PFSK-1 (cell line): Measurements from ENCODE around the gene ALOX5AP.

Experiments used
- FOXP2 ChIP-seq: optimal IDR thresholded peaks from 2 replicates; pipeline ENCODE3; 2011; ENCODE audit warnings: borderline replicate concordance, control low read depth, inconsistent platforms; ENCODE audit not compliant: insufficient read depth; ENCODE audit errors: extremely low read length, extremely low read depth
- POLR2AphosphoS5 ChIP-seq: IDR thresholded peaks from 2 replicates; pipeline ENCODE4 v1.6.1; 2012; ENCODE audit warnings: low read depth, mild to moderate bottlenecking, control low read depth, low read length, moderate library complexity
- REST ChIP-seq, 2 experiments: IDR thresholded peaks; 2 replicates each; pipeline versions ENCODE4 v1.6.1 to v1.8.0; 2011 to 2012; ENCODE audit warnings: low read depth in 2 of 2, low read length in 2 of 2, control low read depth in 1 of 2, inconsistent platforms in 1 of 2, mild to moderate bottlenecking in 1 of 2, moderate library complexity in 1 of 2; ENCODE audit not compliant: insufficient read depth in 1 of 2
- SIN3A ChIP-seq: IDR thresholded peaks from 2 replicates; pipeline ENCODE4 v1.6.1; 2012; ENCODE audit warnings: mild to moderate bottlenecking, low read length, moderate library complexity, borderline replicate concordance; ENCODE audit not compliant: insufficient read depth
- TAF1 ChIP-seq: IDR thresholded peaks from 2 replicates; pipeline ENCODE4 v1.6.1; 2012; ENCODE audit warnings: low read length, control low read depth, borderline replicate concordance; ENCODE audit not compliant: insufficient read depth

The ALOX5AP gene

GRCh38 chr13:30720172-30720869, 15.0 kb upstream of the ALOX5AP start:
- TF ChIP-seq REST (IDR thresholded peaks at IDR 0.05; ENCODE audit: insufficient read depth in 1 of 2, low read depth in 2 of 2, low read length in 2 of 2), result no peak
- TF ChIP-seq FOXP2, result no peak
- TF ChIP-seq POLR2AphosphoS5, result no peak
- no peak for TF ChIP-seq SIN3A
- TF ChIP-seq TAF1, result no peak

- TF ChIP-seq POLR2AphosphoS5 (no peak), REST (IDR thresholded peaks at IDR 0.05; ENCODE audit: insufficient read depth in 1 of 2, low read depth in 2 of 2, low read length in 2 of 2) (no peak), TAF1 (no peak), FOXP2 (no peak), SIN3A (no peak)
These were observed 13.4 kb upstream of the ALOX5AP start for GRCh38 chr13:30721936-30722335.

GRCh38 chr13:30722361-30722760, 13.0 kb upstream of the ALOX5AP start:
- TF ChIP-seq REST (IDR thresholded peaks at IDR 0.05; ENCODE audit: insufficient read depth in 1 of 2, low read depth in 2 of 2, low read length in 2 of 2), result no peak
- TF ChIP-seq TAF1, result no peak
- TF ChIP-seq POLR2AphosphoS5, result no peak
- no peak for TF ChIP-seq SIN3A
- no peak for TF ChIP-seq FOXP2

- TF ChIP-seq SIN3A (no peak), TAF1 (no peak), POLR2AphosphoS5 (no peak), FOXP2 (no peak), REST (IDR thresholded peaks at IDR 0.05; ENCODE audit: insufficient read depth in 1 of 2, low read depth in 2 of 2, low read length in 2 of 2) (no peak)
These were observed 10.6 kb upstream of the ALOX5AP start for GRCh38 chr13:30724778-30725177.
